ENCODE data around the gene BAAT. TPM values are rescaled to one million over a fixed set of nuclear protein-coding genes. Genes with fewer than 3 reads are reported as not detected.

BAAT gene
- total RNA-seq, 1 experiment from 2014 or later: 0.25 TPM

DNA sequence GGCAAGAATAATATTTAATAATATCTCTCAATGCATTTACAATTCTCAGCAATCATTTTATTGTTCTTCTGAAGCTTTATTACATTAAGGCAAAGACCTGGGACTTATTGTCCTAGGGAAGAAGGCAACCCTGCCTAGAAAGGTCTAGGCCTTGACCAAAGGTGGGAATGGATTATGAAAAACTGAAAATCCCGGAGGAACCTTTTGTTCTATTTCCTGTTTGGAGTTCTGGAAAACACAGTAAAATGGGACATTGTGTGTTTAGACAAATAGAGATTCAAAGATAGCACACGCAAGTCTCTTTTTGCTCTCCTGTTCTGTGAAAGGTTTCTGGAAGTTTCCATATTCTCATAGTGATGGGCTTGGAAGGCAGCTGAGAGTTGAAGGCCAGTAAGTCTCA is 31.1 kb downstream of the BAAT start:
- TF ChIP-seq EZH2phosphoT487 (IDR thresholded peaks at IDR 0.05; ENCODE audit: borderline replicate concordance) (no peak), ZNF274 (IDR thresholded peaks at IDR 0.05; ENCODE audit: low read depth, low read length) (no peak), JUND (IDR thresholded peaks at IDR 0.05) (no peak), EGR1 (IDR thresholded peaks at IDR 0.05; ENCODE audit: low read depth) (no peak), SP1 (IDR thresholded peaks at IDR 0.05; ENCODE audit: low read depth) (no peak), CBX3 (IDR thresholded peaks at IDR 0.05; ENCODE audit: low read depth) (no peak), FOSL1 (IDR thresholded peaks at IDR 0.05; ENCODE audit: low read depth) (no peak), YY1 (IDR thresholded peaks at IDR 0.05; ENCODE audit: extremely low read depth, insufficient replicate concordance, low read depth, low read length) (no peak)
- TF ChIP-seq, protein P1, sequence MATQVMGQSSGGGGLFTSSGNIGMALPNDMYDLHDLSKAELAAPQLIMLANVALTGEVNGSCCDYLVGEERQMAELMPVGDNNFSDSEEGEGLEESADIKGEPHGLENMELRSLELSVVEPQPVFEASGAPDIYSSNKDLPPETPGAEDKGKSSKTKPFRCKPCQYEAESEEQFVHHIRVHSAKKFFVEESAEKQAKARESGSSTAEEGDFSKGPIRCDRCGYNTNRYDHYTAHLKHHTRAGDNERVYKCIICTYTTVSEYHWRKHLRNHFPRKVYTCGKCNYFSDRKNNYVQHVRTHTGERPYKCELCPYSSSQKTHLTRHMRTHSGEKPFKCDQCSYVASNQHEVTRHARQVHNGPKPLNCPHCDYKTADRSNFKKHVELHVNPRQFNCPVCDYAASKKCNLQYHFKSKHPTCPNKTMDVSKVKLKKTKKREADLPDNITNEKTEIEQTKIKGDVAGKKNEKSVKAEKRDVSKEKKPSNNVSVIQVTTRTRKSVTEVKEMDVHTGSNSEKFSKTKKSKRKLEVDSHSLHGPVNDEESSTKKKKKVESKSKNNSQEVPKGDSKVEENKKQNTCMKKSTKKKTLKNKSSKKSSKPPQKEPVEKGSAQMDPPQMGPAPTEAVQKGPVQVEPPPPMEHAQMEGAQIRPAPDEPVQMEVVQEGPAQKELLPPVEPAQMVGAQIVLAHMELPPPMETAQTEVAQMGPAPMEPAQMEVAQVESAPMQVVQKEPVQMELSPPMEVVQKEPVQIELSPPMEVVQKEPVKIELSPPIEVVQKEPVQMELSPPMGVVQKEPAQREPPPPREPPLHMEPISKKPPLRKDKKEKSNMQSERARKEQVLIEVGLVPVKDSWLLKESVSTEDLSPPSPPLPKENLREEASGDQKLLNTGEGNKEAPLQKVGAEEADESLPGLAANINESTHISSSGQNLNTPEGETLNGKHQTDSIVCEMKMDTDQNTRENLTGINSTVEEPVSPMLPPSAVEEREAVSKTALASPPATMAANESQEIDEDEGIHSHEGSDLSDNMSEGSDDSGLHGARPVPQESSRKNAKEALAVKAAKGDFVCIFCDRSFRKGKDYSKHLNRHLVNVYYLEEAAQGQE (IDR thresholded peaks at IDR 0.05; ENCODE audit: low read depth): no peak
- TF ChIP-seq, protein P2, sequence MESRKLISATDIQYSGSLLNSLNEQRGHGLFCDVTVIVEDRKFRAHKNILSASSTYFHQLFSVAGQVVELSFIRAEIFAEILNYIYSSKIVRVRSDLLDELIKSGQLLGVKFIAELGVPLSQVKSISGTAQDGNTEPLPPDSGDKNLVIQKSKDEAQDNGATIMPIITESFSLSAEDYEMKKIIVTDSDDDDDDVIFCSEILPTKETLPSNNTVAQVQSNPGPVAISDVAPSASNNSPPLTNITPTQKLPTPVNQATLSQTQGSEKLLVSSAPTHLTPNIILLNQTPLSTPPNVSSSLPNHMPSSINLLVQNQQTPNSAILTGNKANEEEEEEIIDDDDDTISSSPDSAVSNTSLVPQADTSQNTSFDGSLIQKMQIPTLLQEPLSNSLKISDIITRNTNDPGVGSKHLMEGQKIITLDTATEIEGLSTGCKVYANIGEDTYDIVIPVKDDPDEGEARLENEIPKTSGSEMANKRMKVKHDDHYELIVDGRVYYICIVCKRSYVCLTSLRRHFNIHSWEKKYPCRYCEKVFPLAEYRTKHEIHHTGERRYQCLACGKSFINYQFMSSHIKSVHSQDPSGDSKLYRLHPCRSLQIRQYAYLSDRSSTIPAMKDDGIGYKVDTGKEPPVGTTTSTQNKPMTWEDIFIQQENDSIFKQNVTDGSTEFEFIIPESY (IDR thresholded peaks at IDR 0.05; ENCODE audit: extremely low read depth, insufficient replicate concordance, low read length): no peak
- Histone ChIP-seq H4K20me1 (ENCODE audit: insufficient read depth) (no peaks in the 10 kb centered on the region), H3K9me2 (ENCODE audit: insufficient read depth) (no peaks in the 10 kb centered on the region), H3K27ac (ENCODE audit: low read depth, low read length) (no peak overlapping the region), H3K79me2 (ENCODE audit: insufficient read depth, low read length) (no peaks in the 10 kb centered on the region), H2AFZ (ENCODE audit: low read depth, low read length, poor library complexity, severe bottlenecking) (no peak overlapping the region), H3K4me2 (ENCODE audit: low read length) (no peak overlapping the region), H3K9ac (ENCODE audit: low read length) (no peak overlapping the region), H3K4me3 (replicated peaks in 1 of 2; ENCODE audit: low read depth in 1 of 2, low read length in 2 of 2) (no peak overlapping the region), H3K4me1 (ENCODE audit: control insufficient read depth in 1 of 2, insufficient read depth in 2 of 2, low read length in 2 of 2) (0 out of 4 replicates have a peak, but pooled peaks cover 0 to 6% of the 10 kb centered on the region in 2 experiments), H3K9me3 (ENCODE audit: control insufficient read depth in 1 of 2, insufficient read depth in 1 of 2, low read depth in 1 of 2, low read length in 2 of 2) (no peaks in the 10 kb centered on the region), H3K36me3 (ENCODE audit: control insufficient read depth in 1 of 2, insufficient read depth in 2 of 2, low read length in 2 of 2) (no peaks in the 10 kb centered on the region), H3K27me3 (ENCODE audit: insufficient read depth, low read length) (no peaks in the 10 kb centered on the region)
- no TSS peak for BruUV-seq (replicated peaks)
- intact Hi-C loops (cut with micrococcal nuclease): no loop called here
- POLR2A ChIA-PET: no interaction called here
- CTCF ChIA-PET: no interaction called here
- DNase-seq (ENCODE audit: low read depth, low spot score) (no peak), ATAC-seq (no peak)
- RAD21 ChIA-PET (ENCODE audit: low non-redundant PET in 1 of 2, low total read pairs in 2 of 2, uncharacterized antibody in 2 of 2, unreplicated experiment in 2 of 2): no interaction called here
